T follicular helper cell (primary cell): Measurements from ENCODE around the gene PARD3.
"Not testable (repeated sequence)": the region's sequence is repeated elsewhere in the genome, so short reads cannot be mapped to it uniquely, and the experiment has no call there.

ENCODE experiments used
- DNase-seq: peaks from one replicate; pipeline ENCODE4 v3.0.0-alpha.2; 2020; ENCODE audit warnings: low read depth

Gene PARD3

DNA sequence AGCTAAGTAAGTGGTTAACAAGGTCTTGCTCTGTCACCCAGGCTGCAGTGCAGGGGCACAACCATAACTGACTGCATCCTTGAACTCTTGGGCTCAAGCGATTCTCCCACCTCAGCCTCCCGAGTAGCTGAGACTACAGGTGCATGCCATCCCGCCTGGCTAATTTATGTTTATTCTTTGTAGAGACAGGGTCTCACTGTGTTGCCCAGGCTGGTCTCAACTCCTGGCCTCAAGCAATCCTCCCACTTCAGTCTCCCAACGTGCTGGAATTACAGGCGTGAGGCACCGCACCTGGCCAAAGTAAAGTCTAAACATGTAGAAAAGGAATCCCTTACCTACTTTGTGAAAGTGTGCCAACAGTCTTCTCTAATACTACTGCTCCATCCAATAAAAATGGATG lies 17.9 kb downstream of the PARD3 start:
- no peak for DNase-seq

DNA sequence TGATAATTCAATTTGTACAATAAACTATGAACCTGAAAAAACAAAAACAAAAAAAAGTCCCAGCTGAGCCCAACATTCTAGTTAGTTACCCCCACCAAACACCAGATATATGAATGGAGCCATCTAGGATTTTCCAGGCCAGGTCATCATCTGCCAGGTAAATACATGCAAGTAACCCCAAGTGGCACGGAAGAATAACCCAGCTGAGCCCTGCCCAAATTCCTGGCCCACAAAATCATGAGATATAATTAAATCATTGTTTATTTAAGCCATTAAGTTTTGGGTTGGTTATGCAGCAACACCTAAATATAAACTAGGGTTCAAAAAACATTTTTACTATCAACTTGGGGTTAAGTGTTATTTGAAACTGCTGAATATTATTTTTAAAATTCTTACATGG lies 19.0 kb downstream of the PARD3 start:
- DNase-seq, result no peak

DNA sequence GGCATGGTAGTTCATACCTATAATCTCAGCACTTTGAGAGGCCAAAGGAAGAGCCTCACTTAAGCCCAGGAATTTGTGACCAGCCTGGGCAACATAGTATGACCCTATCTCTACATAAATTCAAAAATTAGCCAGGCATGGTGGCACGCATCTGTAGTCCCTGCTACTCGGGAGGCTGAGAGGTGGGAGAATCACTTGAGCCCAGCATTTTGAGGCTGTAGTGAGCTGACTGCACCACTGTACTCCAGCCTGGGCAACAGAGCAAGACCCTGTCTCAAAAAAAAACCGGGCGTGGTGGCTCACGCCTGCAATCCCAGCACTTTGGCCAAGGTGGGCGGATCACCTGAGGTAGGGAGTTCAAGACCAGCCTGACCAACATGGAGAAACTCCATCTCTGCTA lies 19.8 kb downstream of the PARD3 start:
- DNase-seq, result no peak

DNA sequence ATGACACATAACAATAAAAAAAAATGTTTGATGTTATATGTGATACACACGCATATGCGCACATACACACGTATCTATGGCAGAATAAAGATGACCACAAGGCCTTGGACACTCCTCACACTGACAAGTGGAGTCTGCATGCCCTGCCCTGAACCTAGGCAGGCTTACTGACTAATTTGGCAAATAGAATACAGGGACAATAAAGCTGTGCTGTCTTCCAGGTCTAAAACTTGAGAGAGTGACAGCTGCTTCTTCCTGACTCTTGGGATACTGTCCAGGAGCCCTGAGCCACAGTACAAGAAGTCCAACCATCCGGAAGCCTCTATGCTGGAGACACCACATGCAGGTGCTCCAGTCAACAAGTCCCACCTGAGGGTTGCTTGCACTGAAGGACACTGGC lies 20.3 kb downstream of the PARD3 start:
- no peak for DNase-seq

DNA sequence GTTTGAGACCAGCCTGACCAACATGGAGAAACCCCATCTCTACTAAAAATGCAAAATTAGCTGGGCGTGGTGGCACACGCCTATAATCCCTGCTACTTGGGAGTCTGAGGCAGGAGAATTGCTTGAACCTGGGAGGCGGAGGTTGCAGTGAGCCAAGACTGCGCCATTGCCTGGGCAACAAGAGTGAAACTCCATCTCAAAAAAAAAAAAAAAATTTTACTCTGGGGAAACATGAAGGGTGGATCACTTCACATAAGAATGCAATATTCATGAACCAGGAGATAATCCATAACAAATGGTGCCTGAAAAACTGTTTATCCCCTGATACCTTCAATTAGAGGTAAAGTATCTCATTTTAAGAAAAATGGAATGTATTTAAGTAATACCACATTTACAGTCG lies 21.5 kb downstream of the PARD3 start:
- DNase-seq, result not testable (repeated sequence)

DNA sequence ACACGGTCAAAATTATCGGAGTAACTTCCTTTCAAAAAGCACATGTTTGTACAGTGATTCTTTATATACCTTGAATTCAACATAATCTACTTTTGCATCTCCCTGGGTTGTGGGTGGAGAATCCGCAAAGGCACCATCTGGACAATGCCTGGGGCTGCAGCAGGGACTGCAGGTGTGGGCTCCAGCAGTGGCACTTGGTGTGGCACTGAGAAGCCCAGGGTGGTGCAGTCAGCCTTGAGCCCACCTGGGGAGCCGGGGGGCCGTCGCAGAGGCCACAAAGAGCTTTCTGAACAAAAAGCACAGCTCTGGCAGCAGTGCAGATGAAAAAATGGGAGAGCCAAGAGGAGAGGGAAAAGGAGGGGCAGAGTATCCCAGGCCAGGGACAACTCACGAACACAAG lies 22.2 kb downstream of the PARD3 start:
- DNase-seq, result no peak

DNA sequence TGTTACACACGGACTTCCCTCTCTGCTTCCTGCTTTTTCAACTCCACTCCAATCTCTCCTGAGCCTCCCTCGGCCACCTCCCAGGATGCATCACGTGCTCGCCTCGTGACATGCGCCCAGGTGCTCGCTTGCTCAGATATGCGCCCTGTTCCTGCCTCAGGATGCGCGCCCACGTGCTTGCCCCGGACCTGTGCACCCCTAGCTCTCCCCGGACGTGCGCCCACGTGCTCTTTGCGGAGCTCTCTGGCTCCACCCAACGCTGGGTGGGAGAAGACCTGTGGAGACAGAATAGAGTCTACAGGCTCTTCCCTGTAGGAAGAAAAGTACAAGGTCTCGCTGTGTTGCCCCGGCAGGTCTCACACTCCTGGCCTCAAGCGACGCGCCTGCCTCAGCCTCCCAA lies 23.1 kb downstream of the PARD3 start:
- no peak for DNase-seq

DNA sequence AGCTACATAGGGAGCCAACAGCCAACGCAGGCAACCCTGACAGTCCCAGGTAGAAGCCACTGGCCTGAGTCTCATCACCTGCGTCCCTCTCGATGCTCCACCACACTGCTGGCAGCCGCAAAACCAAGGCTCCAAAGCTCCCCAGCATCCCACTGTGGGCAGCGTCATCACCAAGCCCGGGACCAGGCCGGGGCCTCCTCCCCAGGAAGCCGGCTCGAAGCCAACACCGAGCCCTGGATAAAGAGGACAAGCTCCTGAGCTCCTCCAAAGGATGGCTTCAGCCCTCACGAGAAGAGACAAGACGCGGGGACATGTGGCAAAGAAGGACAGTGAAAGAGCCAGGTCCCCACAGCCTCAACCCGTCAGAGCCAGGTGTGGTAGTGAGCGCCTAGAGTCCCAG lies 23.9 kb downstream of the PARD3 start:
- no peak for DNase-seq

DNA sequence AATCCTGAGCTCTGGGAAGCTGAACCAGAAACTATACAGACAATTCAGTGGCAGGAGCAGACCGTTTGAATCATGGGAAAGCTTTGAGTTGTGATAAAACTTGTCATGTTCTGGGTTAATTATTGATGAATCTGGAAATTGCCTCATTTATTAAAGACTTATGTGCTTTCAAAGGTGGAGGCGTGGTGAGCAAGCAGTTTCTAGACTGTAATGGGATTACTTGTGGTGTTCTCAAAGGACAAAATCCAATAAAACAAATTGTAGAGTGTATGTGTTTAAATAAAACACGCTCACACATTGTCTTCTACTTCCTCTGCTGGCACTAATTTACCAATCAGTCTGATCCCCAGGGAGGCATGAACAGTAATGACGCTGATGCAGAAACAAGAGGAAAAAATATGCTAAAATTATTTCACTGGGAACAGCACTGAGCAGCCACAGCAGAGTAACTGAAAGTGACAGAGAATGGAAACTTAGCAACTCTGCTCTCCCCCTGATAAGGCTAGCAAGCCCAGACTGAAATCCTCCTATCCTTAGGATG lies 25.1 kb downstream of the PARD3 start:
- DNase-seq, result no peak

DNA sequence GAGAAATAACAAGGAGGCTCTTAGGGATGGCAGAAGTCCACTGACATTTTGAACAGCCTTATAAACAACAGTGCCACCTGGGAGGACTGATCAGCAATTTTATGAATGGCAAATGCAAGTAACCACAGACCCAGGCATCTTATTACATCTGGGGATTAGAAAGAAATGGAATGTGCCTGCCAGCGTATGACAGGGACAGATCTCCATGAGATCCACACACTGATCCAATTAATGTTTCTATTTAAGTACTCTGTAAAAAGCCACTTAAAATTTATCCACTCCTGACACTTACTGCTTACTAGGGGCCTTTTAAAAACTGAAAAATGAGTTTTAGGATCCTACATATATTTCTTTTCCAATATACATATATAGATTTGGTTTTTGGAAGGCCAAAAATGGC lies 28.6 kb downstream of the PARD3 start:
- no peak for DNase-seq

DNA sequence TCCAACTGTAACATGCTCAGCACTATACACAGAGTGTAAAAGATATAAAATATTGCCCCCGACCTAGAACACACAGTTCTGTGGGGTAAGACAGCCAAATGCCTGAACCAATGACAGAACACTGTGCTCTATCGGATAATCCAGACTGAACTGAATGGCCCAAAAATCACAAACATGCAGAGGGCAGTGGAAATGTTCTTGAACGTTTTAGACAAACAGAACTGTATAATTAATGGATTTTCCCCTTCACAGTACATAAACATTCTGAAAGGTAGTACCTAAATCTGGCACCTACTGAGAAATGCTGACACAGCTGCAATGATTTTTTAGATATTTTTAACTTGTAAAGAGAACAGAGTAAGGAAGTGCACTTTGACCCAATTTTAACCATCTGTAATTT lies 33.4 kb downstream of the PARD3 start:
- no peak for DNase-seq

DNA sequence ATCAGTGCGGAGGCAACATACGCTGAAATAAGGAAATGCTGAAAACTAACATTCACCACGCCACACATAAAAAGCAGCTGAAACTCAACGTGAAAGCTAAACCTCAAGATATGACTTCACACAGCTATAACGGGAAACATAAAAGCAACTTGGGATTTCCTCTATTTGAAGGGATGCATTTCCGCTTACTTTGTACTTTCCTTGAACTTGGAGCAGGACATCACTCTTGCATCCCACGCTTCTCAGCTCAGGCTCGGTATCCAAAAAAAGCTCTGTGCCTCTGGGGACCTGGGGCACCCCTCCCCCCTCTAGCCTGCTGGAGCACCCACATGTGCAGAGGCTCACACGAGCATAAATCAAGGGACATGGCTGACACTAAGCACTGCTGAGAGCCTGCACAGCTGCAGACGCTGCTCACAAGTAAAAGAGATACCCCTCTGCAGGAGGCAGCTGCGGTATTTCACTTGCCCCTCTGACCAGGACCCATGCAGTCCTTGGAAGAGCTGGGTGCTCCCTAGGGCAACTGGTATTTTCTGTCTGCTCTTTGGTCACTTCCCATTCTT lies 34.2 kb downstream of the PARD3 start:
- DNase-seq, result no peak

DNA sequence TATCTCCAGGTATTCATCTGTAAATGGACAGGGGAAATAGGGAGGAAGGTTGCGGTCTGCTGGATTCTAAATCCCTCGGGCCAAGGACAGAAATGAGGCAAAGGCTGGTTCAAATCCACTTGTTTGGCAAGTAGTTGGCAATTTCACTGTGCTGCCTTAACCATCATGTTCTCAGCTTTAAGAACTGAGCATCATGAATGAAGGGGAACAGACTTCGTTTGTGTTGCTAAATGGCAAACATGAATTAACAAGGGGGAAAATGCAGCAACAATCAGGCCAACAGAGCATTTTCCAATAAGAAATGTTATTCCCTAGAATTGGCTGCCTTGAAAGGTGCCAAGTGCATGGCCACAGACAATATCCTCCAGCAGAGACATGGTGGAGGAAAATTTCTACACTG lies 36.9 kb downstream of the PARD3 start:
- no peak for DNase-seq

DNA sequence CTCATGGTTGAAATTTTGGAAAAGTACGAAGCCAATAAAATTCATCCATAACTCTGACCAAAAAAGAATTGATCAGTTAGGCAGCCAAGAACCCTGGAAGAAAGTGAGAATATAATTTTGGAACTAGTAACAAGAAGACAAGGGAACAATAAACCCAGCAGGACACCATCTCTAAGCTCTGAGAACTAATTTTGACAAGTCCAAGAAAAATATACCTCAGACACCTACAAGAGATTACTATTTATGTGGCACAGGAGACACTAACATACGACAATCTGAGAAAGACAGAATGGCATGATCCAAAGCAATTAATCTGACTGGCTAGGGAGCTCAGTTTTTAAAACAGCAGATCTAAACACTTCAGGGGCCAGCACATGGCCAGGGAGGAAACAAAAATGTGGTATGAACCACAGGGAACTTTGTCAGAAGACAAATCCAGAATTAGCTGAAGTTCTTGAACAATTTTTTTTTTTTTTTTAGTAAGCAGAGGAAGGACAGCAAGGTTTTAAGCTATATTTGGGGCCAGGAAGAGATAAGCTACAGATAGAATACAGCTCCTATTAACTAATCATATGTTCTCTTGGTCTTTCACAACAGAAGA lies 38.9 kb downstream of the PARD3 start:
- no peak for DNase-seq

DNA sequence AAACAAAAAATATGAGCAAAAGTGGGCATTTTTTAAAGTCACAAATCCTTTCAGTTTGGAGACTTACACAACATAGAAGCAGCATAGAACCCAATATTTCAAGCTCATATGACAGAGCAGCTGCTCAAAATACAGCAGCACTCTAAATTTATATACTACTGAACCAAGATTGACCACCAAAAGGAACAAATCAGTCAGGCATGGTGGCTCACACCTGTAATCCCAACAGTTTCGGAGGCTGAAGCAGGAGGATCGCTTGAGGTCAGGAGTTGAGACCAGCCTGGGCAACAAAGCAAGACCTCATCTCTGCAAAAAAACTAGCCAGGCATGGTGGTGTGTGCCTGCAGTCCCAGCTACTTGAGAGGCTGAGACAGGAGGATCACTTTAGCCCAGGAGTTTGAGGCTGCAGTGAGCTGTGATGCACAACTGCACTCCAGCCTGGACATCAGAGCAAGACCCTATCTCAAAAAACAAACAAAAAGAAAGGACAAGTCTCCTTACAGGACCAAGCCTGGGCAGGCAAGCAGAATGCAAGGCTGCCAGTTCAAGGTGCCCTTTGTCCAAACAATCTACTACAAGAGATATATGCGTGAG lies 40.0 kb downstream of the PARD3 start:
- no peak for DNase-seq

DNA sequence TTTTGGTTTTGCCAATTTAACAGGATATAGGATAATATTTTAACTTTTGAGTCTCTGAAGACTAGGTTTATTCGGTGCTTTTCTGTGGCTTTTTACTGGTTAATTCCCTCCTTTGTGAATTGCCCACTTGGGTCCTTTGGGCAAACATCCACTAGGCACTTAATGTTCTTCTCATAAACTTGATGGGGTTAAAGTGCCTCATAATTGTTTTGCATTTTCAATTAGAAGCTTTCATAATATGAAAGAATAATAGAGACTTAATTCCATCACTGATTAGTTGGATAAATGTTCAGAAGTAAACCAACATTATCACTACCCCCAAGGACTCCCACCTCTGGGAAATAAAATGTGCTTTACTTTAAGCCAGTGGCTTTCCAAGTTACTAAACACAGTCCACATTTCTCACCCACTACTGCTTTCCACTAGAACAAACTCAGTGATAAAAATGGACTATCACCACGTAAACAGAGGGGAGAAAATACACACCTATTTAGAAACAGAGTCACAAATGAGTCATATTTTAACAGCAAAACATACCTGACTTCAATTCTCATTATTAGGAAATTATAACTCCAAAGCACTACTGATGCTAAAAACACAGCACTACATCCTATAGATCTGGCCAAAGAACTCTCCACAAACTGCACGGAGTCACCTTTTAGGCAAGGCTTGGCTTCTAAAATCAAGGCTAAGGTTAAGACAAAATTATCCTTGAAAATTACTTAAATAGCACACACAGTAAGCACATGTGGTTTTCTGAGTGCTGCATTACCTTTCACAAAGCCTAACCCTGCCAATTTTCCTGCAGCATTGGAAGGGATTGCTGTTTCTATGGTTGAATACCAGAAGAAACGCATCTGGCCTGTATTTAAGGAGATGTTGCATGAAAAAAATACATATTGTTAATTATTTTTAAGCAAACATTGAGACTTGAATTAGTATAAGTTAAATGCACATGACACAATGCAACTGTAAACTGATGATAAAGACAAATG lies 41.2 kb downstream of the PARD3 start:
- DNase-seq, result no peak

DNA sequence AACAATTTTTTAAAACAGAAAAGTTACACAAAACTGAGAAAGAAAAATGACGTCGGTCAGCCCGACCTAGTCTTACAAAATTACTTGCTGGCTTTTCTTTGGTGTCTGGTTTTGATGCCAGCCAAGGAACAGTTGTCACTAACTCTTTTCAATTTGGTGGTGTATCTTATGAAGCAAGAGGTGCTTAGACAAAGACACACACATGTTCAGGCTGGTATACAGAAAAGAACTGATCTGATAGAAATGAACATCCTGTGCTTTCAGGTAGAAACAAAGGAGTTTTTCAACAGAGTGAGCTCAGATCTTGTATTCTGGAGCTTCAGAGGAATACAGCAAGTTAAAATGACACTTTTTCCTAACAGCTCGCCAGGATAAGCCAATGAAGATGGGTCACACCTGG lies 43.6 kb downstream of the PARD3 start:
- DNase-seq, result no peak

DNA sequence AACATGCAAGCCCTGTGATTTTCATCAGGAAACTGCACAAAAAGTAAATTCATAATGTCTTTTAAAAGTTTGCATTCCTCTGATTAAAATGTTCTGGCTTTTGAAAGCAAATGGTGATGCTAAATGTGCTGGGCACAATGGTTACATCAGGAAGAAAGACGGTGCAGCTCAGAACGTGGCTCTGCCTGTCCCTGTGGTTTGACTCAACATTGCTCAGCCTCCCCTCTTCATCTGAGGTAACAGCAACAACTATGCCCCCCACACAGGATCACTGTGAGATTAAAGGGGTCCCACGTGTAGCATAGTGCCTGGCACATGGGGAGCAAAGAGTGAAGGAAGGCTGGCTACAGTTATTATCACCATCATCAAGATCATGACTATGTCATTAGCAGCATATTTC lies 44.0 kb downstream of the PARD3 start:
- DNase-seq, result no peak

DNA sequence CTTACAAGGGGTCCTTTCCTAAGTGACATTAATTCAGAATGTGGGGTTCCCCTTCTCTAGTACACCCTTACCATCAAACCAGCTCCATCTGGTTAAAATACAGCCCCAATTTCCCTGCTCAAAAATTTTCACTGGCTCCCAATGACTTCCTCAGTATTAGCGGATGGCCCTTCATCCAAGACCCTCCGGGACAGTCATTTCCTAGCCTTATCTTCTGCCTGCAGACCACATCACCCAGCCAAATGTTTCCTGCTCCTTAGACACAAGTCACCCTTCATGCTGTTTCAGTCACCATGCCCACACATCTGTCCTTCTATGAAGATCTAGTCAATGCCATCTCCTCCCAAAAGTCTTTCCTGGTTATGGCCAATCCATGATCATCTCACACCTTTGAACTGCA lies 45.2 kb downstream of the PARD3 start:
- no peak for DNase-seq

DNA sequence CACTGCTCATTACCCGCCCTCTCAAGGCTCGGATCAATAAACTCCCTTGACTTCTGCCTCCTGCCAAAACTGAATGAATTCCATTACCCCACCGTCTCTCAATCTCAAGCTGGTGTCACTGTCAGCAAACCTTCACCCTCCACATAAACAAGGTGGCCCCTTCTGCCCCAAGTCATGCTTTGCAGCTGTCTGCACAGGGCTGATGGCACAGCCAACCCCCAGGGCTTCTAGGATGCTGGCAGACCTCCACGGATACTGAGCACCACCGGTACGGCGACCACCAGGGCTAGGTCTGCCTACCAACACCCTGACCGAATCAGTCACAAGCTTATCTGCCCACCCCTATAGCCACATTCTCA lies 46.1 kb downstream of the PARD3 start:
- no peak for DNase-seq

DNA sequence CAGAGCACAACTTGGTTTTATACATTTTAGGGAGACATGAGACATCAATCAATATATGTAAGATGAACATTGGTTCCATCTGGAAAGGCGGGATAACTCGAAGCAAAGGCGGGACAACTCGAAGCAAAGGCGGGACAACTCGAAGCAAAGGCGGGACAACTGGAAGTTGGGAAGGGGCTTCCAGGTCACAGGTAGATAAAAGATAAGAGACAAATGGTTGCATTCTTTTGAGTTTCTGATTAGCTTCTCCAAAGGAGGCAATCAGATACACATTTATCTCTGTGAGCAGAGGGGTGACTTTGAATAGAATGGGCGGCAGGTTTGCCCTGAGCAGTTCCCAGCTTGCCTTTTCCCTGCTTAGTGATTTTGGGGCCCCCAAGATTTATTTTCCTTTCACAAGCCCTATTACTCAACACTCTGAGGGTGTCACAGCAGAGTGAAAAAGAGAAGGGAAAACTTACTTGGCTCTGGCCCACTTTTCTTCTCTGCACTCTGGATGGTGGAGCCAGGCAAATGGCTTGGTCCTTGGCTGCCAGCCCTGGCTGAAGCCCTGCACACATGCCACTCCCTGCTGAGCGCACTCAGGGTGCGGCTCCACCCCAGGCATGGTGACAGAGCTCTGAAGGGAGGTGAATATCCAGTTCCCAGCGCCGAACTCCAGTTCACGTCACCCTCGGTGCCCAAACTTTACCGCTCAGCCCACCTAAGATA lies 46.7 kb downstream of the PARD3 start:
- DNase-seq, result no peak
